ENCODE results near the gene ZYX. TPM values are rescaled to one million over a fixed set of nuclear protein-coding genes. Genes with fewer than 3 reads are reported as not detected.

Gene ZYX
- 100 to 1,000 TPM; 116 to 146 TPM for total RNA-seq

- H3K27me3 Mint-ChIP-seq = no peaks in the 10 kb centered on the region
- peak; percentile 85 for ATAC-seq (replicated peaks)
- H3K4me3 Mint-ChIP-seq = peak within 1 kb of the TSS; percentile 98
- no peaks in the 10 kb centered on the region for H3K9me3 Mint-ChIP-seq
- H3K36me3 Mint-ChIP-seq (ENCODE audit: low read depth) = peaks cover 26% of the 10 kb centered on the region
- peak within 1 kb of the TSS; percentile 97 for H3K27ac Mint-ChIP-seq
- H3K4me1 Mint-ChIP-seq = peaks cover 22% of the 10 kb centered on the region
These were observed at the start of gene ZYX for GRCh38 chr7:143380646-143381426. Gene ZYX, plus strand, starts transcription at chr7:143381345. Its CDS starts 227 bp downstream, at chr7:143381572.

GRCh38 chr7:143334244-143334643, 46.9 kb upstream of the ZYX start:
- ATAC-seq (replicated peaks) = no peak
- Mint-ChIP-seq H3K4me3 (no peak overlapping the region), H3K27me3 (peaks cover 14% of the 10 kb centered on the region), H3K9me3 (no peaks in the 10 kb centered on the region), H3K36me3 (ENCODE audit: low read depth) (no peaks in the 10 kb centered on the region), H3K27ac (no peak overlapping the region), H3K4me1 (peaks cover 6% of the 10 kb centered on the region)

- no peak for ATAC-seq (replicated peaks)
- H3K4me3 Mint-ChIP-seq = no peak overlapping the region
- H3K27me3 Mint-ChIP-seq = peaks cover 24% of the 10 kb centered on the region
- H3K9me3 Mint-ChIP-seq = no peaks in the 10 kb centered on the region
- H3K36me3 Mint-ChIP-seq (ENCODE audit: low read depth) = no peaks in the 10 kb centered on the region
- no peak overlapping the region for H3K27ac Mint-ChIP-seq
- H3K4me1 Mint-ChIP-seq = peaks cover 6% of the 10 kb centered on the region
These were observed 43.9 kb upstream of the ZYX start for GRCh38 chr7:143337216-143337615.

- Mint-ChIP-seq H3K4me3 (no peak overlapping the region), H3K4me1 (peaks cover 14% of the 10 kb centered on the region), H3K27ac (no peak overlapping the region), H3K36me3 (ENCODE audit: low read depth) (no peaks in the 10 kb centered on the region), H3K9me3 (no peaks in the 10 kb centered on the region), H3K27me3 (peaks cover 23% of the 10 kb centered on the region)
- ATAC-seq (replicated peaks) = no peak
These were observed 39.3 kb upstream of the ZYX start for GRCh38 chr7:143341842-143342241.

- no peaks in the 10 kb centered on the region for H3K9me3 Mint-ChIP-seq
- ATAC-seq (replicated peaks) = no peak
These were observed 37.5 kb upstream of the ZYX start for GRCh38 chr7:143343596-143343995.

GRCh38 chr7:143345428-143345900, 35.7 kb upstream of the ZYX start:
- Mint-ChIP-seq H3K36me3 (ENCODE audit: low read depth) (no peaks in the 10 kb centered on the region), H3K27ac (peak overlapping the region; percentile 66), H3K4me3 (peak overlapping the region; percentile 76)

More at GRCh38 chr7:143343596-143343995, 37.5 kb upstream of the ZYX start:
- Mint-ChIP-seq H3K27ac (no peak overlapping the region), H3K4me1 (peaks cover 11% of the 10 kb centered on the region), H3K4me3 (no peak overlapping the region), H3K27me3 (peaks cover 20% of the 10 kb centered on the region), H3K36me3 (ENCODE audit: low read depth) (no peaks in the 10 kb centered on the region)

GRCh38 chr7:143346018-143346417, 35.1 kb upstream of the ZYX start:
- Mint-ChIP-seq H3K27ac (no peak overlapping the region), H3K27me3 (peaks cover 9% of the 10 kb centered on the region), H3K9me3 (no peaks in the 10 kb centered on the region), H3K4me1 (peaks cover 11% of the 10 kb centered on the region), H3K4me3 (peak overlapping the region; percentile 76), H3K36me3 (ENCODE audit: low read depth) (no peaks in the 10 kb centered on the region)
- no peak for ATAC-seq (replicated peaks)

More at GRCh38 chr7:143345428-143345900, 35.7 kb upstream of the ZYX start:
- Mint-ChIP-seq H3K9me3 (no peaks in the 10 kb centered on the region), H3K4me1 (peaks cover 11% of the 10 kb centered on the region), H3K27me3 (peaks cover 9% of the 10 kb centered on the region)
- ATAC-seq (replicated peaks) = peak; percentile 99

GRCh38 chr7:143347950-143348349, 33.2 kb upstream of the ZYX start:
- H3K4me1 Mint-ChIP-seq = peaks cover 11% of the 10 kb centered on the region
- H3K4me3 Mint-ChIP-seq = no peak overlapping the region
- no peaks in the 10 kb centered on the region for H3K9me3 Mint-ChIP-seq
- no peak for ATAC-seq (replicated peaks)
- H3K36me3 Mint-ChIP-seq (ENCODE audit: low read depth) = no peaks in the 10 kb centered on the region
- H3K27me3 Mint-ChIP-seq = peaks cover 6% of the 10 kb centered on the region
- H3K27ac Mint-ChIP-seq = no peak overlapping the region

GRCh38 chr7:143351060-143351459, 30.1 kb upstream of the ZYX start:
- Mint-ChIP-seq H3K4me1 (peaks cover 6% of the 10 kb centered on the region), H3K27me3 (peaks cover 6% of the 10 kb centered on the region), H3K27ac (no peak overlapping the region), H3K4me3 (no peak overlapping the region), H3K36me3 (ENCODE audit: low read depth) (no peaks in the 10 kb centered on the region), H3K9me3 (no peaks in the 10 kb centered on the region)
- ATAC-seq (replicated peaks) = no peak

- Mint-ChIP-seq H3K27ac (no peak overlapping the region), H3K9me3 (no peaks in the 10 kb centered on the region), H3K4me3 (no peak overlapping the region), H3K36me3 (ENCODE audit: low read depth) (no peaks in the 10 kb centered on the region), H3K4me1 (peaks cover 6% of the 10 kb centered on the region), H3K27me3 (peaks cover 5% of the 10 kb centered on the region)
- no peak for ATAC-seq (replicated peaks)
These were observed 29.6 kb upstream of the ZYX start for GRCh38 chr7:143351574-143351973.

GRCh38 chr7:143352531-143353002, 28.6 kb upstream of the ZYX start:
- H3K4me1 Mint-ChIP-seq = no peaks in the 10 kb centered on the region
- no peaks in the 10 kb centered on the region for H3K27me3 Mint-ChIP-seq
- H3K27ac Mint-ChIP-seq = no peak overlapping the region
- no peaks in the 10 kb centered on the region for H3K9me3 Mint-ChIP-seq
- no peak overlapping the region for H3K4me3 Mint-ChIP-seq
- H3K36me3 Mint-ChIP-seq (ENCODE audit: low read depth) = no peaks in the 10 kb centered on the region
- no peak for ATAC-seq (replicated peaks)

- no peaks in the 10 kb centered on the region for H3K9me3 Mint-ChIP-seq
- no peaks in the 10 kb centered on the region for H3K4me1 Mint-ChIP-seq
- ATAC-seq (replicated peaks) = no peak
- no peak overlapping the region for H3K4me3 Mint-ChIP-seq
- H3K36me3 Mint-ChIP-seq (ENCODE audit: low read depth) = no peaks in the 10 kb centered on the region
- no peak overlapping the region for H3K27ac Mint-ChIP-seq
- H3K27me3 Mint-ChIP-seq = no peaks in the 10 kb centered on the region
These were observed 26.8 kb upstream of the ZYX start for GRCh38 chr7:143354376-143354775.

GRCh38 chr7:143354965-143355364, 26.2 kb upstream of the ZYX start:
- Mint-ChIP-seq H3K4me3 (no peak overlapping the region), H3K9me3 (no peaks in the 10 kb centered on the region), H3K4me1 (no peaks in the 10 kb centered on the region), H3K36me3 (ENCODE audit: low read depth) (no peaks in the 10 kb centered on the region), H3K27me3 (no peaks in the 10 kb centered on the region), H3K27ac (no peak overlapping the region)
- ATAC-seq (replicated peaks) = no peak

- Mint-ChIP-seq H3K9me3 (no peaks in the 10 kb centered on the region), H3K27me3 (no peaks in the 10 kb centered on the region), H3K36me3 (ENCODE audit: low read depth) (no peaks in the 10 kb centered on the region), H3K4me1 (no peaks in the 10 kb centered on the region), H3K27ac (no peak overlapping the region), H3K4me3 (no peak overlapping the region)
- ATAC-seq (replicated peaks) = no peak
These were observed 25.4 kb upstream of the ZYX start for GRCh38 chr7:143355450-143356385.

All from activated T-helper 17 cell treated with anti-CD3 and anti-CD28 coated beads, Interleukin-2, amount 50 U/mL, for 72 hours (primary cell).